NCI-H1436 treated with DMSO at 0.1 percent for 48 hours (cell line): Measurements from ENCODE around the gene GSTK1.
"Not testable (repeated sequence)": the region's sequence is repeated elsewhere in the genome, so short reads cannot be mapped to it uniquely, and the experiment has no call there.

Experiments
- DNase-seq: peaks from one replicate; lab custom pipeline; 2025; lab: John Stamatoyannopoulos, UW

The GSTK1 gene

DNA sequence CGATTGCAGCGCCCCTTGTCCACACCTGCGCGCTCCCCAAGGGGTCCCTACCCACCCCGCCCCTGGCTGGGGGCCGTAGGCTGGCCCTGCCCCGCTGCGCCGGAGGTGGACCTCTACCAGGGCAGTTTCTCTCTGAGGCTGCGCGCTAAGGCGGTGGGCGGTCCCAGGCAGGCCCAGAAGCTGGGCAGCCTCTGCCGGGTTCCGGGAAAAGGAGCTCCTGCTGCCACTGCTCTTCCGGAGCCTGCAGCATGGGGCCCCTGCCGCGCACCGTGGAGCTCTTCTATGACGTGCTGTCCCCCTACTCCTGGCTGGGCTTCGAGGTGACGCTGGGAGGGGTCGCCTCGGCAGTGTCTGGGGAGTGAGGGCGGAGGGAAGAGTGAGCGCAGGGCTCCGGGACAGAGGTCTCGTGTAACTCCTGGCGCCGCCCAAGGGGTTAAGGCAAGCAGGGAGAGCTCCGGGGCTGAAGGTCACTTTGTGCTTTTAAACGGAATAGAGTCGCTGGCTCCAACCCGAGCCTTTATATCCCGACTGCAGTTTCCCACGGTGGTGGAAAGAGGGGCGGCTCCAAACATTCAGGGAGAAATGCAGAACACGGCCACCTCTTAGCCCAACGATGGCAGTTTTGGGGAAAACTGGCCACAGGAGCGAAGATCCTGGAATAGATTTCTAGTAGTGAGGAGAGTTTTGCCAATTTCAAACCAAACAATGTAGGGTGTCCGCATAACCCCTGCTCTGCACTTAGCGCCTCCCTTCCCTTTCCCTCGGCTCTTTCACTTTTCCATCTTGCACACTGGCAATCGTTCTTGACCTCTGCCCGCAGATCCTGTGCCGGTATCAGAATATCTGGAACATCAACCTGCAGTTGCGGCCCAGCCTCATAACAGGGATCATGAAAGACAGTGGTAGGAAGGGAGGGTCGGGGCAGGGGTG lies at the start of gene GSTK1:
Gene GSTK1 (plus strand): TSS at position 176 of the 930 bp plus-strand sequence. CDS start 73 bp downstream, at position 249.
- DNase-seq = peak; percentile 20

DNA sequence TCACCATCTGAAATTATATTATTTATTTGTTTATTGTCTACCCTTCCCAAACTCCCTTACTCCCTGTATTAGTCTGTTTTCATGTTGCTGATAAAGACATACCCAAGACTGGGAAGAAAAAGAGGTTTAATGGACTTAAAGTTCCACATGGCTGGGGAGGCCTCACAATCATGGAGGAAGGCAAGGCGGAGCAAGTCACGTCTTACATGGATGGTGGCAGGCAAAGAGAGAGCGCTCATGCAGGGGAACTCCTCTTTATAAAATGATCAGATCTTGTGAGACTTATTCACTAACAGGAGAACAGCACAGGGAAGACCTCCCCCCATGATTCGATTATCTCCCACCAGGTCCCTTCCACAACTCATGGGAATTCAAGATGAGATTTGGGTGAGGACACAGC lies 49.8 kb upstream of the GSTK1 start:
- not testable (repeated sequence) for DNase-seq

DNA sequence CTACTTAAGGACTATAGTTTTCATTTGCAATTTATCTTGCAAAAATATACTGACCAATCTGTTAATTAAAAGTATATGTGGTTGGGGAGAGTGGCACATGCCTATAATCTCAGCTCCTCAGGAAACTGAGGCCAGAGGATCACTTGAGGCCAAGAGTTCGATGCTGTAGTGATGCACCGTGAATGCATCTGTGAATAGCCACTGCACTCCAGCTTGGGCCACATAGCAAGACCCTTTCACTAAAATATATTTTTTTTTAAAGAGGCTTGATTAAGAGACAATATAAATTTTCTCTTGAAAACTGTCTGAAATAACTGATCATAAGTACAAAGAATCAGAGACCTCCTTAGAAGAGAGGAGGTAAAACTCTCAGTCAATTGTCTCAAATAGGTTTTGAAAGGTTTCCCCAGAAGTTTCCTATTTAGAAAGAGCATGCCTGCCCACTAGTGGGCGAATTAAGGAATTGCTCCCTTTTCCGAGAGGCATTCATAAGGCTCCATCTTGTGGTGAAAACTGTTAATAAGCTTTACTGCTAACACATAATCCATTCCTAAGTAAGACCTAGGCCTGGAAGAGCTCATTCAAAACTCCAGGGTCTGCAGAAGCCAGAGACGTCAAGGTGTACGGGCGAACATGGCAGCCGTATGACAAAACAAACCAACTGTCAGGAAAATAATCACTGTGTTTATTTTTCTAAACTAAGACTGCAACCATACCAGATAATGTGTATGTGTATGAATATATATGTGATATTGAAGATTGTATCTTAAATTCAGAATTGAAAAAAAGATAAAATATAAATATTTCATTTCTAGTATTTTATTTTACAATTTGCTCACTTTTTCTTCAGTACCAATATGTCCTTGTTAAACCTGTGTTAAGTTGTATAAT lies 48.2 kb upstream of the GSTK1 start:
- DNase-seq = peak; percentile 33

DNA sequence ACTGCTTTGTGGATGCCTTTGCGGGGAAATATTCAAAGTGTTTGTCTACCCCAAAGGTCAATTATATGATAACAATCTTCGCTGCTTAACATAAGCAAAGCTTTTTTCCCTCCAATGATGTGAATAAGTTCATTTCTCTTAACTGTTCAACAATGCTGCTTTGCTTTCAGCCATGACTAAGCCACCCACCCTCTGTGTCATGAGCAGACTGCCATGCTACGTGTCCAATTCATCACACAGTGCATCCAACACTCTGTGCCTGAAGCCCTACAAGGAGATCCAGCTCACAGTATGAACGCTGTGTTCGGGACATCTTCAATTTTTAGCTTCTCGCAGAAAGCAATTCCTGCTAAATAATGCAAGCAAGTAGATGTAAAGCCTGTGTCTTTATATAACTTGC lies 47.1 kb upstream of the GSTK1 start:
- no peak for DNase-seq

DNA sequence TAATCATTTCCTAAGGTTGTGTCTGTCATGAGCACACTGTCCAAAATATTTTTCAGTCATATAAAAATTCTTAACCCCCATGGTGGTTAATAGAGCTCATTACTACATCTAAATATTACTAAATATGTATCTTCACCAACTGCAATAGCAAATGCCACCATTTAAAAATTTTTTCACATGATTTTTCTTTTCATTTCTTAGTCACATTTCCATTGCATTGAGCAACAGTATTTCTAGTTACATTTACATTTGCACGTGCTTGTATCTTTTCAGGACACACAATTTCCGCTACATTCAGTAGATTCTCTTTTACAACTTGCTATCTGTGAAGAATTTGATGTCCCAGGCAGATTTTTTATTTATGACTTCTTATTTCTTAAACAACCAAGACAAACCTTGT lies 46.6 kb upstream of the GSTK1 start:
- DNase-seq = no peak

DNA sequence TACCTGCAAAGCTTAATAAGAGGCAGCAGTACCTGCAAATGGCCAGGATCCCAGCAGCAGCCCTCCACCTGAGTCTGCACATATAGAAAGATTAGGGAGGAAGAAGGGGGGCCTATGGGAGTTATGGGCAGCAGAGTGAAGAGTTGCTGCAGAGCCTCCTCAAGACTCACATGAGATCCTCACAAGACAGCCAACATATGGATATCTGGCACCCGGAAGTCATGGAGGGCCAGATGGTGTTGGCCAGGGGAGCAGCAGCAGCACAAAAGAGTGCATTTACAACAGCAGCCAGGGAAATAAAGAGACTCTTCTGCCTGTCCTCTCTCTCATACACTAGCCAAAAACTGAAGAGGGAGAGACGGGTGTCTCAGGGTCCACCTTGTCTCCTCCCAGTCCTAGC lies 45.4 kb upstream of the GSTK1 start:
- no peak for DNase-seq

DNA sequence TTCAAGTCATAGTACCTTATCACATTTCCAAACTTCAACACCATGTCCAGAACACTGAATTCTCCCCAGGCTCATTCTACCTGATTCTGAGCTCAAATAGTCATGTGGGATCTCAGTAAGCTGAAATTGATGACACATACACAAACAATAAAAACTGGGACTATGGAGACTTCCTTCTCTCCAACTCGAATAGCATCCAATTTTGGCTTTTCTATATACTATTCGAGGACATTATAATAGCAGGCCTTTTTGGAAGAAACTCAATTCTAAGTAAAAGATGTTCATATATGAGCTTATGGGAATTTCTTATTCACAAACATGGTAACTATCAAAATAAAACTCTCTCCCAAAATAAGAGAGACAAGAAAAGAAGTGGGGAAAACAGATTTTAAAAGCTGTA lies 42.0 kb upstream of the GSTK1 start:
- no peak for DNase-seq

DNA sequence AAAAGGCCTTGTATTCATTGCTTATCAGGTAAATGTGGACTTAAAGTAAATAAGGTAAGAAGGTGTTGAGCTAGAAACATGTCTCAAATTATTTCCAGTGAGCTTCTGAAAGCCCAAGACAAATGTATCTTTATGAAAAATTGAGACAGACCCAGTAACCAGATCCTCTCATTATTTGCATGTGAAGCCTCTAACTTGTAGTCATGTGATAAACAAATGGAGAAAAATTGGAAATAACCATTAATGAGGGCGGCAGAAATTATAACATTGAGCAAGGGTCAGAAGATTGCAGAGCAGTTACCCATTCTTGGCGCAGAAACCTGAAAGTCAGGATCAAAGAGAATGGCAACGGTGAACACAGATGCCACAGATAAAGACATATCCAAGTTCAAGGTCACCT lies 41.5 kb upstream of the GSTK1 start, which contains the start of gene TAS2R40:
Gene TAS2R40 (plus strand): TSS at position 301 of the 400 bp plus-strand sequence. CDS start 42 bp downstream, at position 343.
- DNase-seq = no peak

DNA sequence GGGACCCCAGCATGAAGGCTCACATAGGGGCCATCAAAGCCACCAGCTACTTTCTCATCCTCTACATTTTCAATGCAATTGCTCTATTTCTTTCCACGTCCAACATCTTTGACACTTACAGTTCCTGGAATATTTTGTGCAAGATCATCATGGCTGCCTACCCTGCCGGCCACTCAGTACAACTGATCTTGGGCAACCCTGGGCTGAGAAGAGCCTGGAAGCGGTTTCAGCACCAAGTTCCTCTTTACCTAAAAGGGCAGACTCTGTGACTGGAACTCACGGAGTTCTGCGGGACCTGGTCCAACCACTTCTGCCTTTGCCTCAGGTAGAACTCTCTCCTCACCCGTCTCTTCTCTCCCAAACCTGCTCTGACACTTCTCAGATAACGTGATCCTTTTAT lies 40.5 kb upstream of the GSTK1 start:
- DNase-seq = no peak

DNA sequence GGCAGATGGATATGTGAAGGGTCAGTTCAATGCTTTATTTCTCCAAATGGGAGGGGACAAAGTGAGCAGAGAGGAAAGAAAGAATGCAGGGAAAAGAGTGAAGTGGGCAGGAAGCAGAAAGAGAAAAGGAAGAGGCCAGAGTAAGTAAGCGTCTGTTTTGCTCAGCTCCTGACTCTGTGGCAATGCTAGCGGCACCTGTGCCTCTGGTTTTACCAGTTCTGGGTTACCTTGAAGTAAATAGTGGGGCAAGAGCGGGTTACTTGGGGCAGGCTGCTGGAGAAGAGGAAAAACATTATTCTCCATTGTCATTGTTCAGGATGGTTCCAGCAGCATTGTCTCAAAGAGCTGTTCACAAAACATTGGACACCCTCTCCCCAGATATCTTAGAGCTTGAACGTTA lies 39.5 kb upstream of the GSTK1 start:
- DNase-seq = no peak

DNA sequence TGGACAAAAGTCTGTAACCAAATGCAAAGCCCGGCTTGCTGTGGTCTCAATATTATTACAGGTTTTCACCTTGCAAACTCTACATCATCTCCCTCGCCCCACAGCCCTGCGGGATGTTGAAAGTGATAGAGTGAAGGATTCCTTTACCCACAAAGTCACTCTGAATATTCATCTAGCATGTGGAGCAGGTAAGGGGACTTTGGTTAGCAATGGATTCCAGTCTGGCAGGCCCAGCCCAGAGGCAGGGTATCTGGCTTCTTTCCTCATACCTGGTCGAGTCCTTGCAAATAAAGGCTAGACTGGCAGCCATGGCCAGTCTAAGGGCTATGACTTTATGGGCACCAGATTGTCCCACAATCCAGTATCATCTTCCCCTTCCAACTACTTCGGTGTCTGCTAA lies 38.2 kb upstream of the GSTK1 start:
- DNase-seq = no peak

DNA sequence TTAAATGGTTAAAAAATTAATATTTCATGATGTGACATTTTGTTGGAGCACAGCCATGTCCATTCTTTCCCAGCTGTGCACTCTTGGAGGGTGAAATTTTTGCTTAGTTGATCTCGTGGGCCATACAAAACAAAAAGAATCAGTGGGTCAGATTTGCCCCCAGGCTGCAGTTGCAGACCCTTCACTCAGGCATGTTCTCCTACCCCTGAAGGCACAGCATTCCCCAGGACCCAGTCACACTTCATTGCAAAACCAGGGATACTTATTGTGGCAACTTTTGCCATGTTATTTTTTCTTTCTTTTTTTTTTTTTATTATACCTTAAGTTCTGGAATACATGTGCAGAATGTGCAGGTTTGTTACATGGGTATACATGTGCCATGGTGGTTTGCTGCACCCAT lies 35.4 kb upstream of the GSTK1 start:
- no peak for DNase-seq

DNA sequence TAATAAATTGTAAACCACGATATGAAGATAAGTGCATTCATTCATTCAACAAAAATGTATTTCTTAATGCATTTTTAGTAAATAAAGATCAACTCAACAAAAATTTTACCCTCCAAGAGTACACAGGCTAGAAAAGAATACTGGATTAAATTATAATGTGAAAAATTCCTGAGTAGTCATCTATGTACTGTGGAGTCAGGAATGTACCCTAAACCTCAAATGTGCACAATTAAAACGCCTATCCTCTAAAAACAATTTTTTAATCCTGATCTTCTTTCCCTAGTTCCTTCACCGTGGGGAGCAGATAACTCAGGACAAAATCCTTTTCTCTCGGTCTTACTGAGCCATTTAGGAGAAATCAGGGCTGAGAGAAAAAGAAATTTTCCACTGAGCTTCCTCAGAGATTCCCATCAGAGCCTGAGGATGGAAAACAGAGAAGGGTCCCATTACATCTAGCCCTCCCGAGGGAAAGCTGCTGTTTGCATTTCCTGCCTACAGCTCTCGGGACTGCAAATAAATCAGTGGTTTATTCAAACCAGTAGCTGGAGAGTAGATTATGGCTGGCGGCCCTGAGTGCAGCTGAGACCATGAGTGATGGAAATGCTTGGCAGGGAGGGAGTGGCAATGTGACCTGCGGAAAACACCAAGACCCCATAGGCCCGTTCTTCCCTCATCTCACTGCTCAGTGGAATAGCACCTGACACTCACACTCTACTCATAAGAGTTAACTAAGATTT lies 34.0 kb upstream of the GSTK1 start:
- DNase-seq = no peak

DNA sequence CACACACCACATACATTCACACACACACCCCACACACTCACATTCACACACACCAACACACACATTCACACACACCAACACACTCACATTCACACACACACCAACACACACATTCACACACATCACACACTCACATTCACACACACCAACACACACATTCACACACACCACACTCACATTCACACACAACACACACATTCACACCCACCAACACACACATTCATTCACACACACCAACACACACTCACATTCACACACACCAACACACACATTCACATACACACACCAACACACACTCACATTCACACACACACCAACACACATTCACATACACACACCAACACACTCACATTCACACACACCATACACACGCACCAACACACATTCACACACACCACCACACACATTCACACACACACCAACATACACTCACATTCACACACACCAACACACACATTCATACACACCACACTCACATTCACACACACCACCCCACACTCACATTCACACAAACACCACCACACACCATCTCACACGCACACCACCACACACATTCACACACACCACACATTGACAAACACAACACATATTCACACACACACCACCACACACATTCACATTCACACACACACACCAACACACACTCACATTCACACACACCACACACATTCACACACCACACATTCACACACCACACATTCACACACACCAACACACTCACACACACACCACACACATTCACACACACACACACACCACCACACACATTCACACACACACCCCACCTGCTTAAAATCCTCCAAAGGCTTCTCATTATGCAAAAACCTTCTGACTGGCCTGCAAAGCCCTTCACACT lies 32.4 kb upstream of the GSTK1 start:
- no peak for DNase-seq

DNA sequence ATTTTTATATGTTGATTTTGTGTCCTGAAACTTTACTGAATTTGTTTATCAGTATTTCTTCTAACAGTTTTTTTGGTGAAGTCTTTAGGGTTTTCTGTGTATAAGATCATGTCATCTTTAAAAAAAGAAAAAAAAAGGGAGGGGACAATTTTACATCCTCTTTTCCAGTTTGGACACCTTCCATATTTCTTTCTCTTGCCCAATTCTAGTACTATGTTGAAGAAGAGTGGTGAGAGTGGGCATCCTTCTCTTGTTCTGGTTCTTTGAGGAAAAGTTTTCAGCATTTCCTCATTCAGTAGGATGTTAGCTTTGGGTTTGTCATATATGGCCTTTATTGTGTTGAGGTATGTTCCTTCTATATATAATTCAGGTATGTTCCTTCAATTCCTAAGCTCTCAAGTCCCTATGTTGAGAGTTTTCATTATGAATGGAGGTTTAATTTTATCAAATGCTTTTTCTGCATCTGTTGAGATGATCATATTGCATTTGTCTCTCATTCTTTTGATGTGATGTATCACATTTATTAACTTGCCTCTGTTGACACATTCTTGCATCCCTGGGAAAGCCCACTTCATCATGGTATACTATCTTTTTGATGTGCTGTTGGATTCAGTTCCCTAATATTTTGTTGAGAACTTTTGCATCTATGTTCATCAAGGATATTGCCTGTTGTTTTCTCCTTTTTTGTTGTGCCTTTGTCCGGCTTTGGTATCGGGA lies 29.3 kb upstream of the GSTK1 start:
- DNase-seq = no peak

DNA sequence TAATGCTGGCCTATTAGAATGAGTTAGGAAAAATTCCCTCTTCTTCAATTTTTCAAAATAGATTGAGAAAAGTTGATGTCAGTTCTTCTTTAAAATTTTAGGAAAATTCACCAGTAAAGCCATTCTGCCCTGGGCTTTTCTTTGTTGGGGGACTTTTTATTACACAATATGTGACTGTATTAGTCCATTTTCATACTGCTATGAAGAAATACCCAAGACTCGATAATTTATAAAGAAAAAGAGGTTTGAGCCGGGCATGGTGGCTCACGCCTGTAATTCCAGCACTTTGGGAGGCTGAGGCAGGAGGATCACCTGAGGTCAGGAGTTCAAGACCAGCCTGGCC lies 28.7 kb upstream of the GSTK1 start:
- no peak for DNase-seq

DNA sequence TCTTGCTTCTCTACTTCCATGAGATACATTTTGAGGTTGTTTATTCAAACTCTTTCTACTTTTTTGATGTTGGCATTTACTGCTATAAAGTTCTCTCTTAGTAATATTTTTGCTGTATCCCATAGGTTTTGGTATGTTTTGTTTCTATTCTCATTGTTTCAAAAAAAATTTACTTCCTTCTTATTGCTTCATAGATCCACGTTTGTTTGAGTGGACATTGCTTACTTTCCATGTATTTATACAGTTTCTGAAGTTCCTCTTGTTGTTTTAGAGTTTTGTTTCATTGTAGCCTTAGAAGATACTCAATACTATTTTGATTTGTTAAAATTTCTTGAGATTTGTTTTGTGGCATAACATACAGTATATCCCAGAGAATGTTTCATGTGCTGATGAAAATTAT lies 27.7 kb upstream of the GSTK1 start:
- DNase-seq = no peak

DNA sequence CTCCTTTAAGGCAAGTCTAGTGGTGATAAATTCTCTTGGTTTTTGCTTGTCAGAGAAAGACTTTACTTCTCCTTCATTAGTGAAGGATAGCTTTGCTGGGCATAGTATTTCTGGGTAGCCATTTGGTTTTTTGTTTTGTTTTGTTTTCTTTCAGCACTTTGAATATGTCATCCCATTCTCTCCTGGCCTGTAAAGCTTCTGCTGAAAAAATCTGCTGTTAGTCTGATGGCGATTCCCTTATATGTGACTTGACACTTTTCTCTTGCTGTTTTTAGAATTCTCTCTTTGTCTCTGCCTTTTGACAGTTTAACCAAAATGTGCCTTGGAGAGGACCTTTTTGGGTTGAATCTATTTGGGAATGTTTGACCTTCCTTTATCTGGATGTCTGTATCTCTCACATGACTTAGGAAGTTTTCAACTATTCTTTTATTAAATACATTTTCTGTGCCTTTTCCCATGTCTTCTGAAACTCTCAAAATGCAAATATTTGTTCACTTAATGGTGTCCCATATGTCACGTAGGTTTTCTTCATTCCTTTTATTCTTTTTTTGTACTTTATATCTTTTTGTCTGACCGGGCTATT lies 26.7 kb upstream of the GSTK1 start:
- DNase-seq = no peak

DNA sequence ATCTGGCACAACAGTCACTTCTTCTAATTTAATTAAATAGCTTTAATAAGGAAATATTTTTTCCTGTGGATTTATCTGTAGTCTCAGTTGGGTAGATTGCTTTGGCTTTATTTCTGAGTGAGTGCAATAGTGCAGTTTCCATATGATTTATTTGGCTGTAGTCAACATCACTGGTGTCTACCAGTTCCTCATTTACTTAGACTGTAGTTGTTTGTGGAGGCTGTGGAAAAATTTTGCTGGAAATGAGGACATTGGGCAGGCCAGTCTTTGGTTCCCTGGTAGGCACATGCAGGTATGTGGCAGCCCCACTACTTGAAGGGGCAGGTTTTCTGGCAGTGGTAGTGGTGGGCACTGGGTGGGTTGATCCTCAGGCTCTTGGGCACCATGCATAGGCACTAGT lies 25.9 kb upstream of the GSTK1 start:
- no peak for DNase-seq

DNA sequence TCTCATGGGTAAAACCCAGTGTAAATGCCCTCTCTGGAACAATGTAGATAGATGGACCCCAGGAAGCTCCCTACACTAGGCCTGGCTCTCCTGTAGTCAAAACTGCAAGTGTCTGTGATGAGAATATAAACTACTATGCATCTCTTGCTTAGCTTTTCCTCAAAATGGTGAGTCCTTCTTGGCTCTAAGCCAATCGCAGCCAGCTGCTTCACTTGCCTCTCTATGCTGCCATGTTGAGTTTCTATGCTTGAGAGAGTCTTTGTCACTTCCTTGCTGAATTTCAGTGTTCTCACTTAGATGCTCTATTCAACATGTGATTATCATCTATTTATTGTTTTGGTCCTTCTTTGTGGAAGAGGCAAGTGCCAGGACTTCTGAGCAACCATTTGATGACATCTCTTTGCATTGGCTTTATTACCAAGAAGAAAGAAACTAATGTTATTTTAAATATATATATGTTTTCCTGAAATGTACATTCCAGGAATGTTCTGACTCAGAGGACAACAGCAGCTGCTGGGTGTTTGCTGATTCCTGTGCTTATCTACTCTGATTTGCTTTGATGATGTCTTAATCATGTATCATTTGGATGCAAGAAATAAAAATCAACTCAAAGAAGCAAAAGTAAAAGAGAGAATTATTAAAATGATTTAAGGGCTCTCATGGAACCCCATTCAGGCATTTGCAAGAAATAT lies 24.8 kb upstream of the GSTK1 start:
- no peak for DNase-seq
